ENCODE measurements around the gene RXRA. TPM values are rescaled to one million over a fixed set of nuclear protein-coding genes. Genes with fewer than 3 reads are reported as not detected.
A peak's percentile ranks its signal among the peaks of the same experiment; 100 is the strongest.

The RXRA gene
- total RNA-seq, 1 experiment from 2014 or later, result 39.1 TPM

DNA sequence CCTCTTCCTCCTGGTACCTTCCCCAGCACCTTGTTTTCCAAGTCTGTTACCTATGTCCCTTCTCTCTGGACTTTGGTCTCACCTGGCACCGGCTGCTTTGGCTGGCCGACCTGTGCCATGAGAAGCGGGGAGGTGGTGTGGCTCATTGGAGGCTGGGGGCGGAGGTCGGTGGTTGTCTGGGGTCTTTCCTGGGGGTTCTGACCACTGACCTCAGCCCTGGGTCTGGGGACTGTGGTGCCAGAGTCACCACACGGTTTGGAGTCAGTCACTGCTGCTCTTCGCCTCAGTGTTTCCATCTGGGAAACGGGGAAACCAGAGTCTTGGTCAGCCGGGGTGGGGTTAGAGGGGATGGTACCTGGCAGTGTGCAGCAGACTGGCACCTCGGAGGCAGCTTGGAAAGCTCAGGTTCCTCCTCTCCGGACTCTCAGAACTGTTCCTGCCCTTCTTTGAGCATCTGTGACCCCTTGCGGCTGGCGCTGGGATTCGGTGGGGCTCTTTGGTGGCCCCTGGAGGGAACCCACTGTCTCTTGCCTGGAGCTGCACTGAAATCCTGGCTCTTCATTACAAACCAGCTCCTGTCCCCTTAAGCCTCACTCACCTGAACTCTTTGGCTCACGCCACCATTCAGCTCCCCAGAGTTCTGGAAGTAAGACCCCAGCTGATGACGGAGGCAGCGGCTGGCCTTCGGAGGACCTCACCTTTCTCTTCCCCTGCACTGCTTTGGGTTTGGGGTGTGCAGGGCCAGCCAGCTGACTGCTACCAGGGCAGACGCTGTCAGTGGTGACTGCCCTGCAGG is 4.1 kb upstream of the RXRA start:
- Histone ChIP-seq H3K27me3 (peaks cover 17% of the 10 kb centered on the region), H3K27ac (no peak overlapping the region), H3K4me3 (no peak overlapping the region), H3K36me3 (no peaks in the 10 kb centered on the region), H3K4me1 (peaks cover 37% of the 10 kb centered on the region), H3K9me3 (replicated peaks) (no peaks in the 10 kb centered on the region)
- DNase-seq, result no peak

DNA sequence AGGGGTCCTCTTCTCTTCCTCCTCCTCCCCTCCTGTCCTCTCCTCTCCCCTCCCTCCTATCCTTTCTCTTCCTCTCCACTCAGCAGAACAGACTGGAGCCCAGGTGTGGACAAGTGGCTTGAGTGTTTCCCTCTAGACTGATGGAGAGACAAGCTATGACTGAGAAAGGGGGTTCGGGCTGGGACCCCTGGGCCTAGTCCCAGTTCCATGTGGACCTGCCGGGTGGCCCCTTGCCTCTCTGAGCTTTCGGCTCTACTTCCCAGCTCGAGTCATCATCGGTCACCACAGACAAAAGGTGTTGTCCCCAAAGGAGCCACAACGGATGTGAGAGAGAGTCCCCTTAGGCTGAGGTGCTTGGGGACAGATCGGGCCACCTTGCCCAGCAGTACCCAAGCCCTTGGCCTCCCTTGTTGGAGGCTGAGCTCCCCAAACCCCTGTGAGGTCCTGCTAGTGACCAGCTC is 3.4 kb upstream of the RXRA start:
- no peak for DNase-seq
- Histone ChIP-seq H3K27me3 (peaks cover 17% of the 10 kb centered on the region), H3K9me3 (replicated peaks) (no peaks in the 10 kb centered on the region), H3K4me3 (no peak overlapping the region), H3K4me1 (peaks cover 39% of the 10 kb centered on the region), H3K27ac (no peak overlapping the region), H3K36me3 (no peaks in the 10 kb centered on the region)

DNA sequence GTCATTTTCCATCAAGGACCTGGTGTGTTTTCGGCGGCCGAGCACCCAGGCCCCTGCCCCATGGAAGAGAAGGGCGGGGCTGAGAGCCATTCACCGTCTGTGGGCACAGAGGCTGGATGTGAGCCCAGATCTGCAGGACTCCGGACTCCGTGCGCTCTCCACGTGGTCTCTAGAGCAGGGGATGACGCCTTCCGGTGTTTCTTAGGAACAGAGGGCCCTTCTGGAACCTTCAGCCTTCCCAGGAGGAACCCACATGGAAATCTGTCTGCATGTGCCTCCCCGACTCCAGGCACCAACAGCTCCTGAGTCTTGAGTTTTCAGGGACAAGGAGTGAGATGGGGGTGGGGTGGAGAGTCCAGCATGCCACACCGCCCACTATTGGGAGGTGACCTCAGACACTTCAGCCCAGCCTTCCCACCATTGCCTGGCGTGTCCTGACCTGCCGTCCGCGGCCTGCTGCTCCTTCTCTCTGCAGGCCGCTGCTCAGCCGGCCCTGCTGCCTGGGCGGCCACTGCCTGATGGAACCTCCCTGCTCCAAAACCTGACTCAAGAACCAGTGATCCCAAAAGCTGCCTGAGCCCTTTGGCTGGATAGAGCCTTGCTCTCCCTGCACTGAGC is 2.4 kb upstream of the RXRA start:
- DNase-seq, result peak; percentile 52 to 67
- H3K36me3 ChIP-seq, result no peaks in the 10 kb centered on the region
- H3K9me3 ChIP-seq (replicated peaks), result no peaks in the 10 kb centered on the region
- H3K4me3 ChIP-seq, result no peak overlapping the region
- H3K27me3 ChIP-seq, result peaks cover 17% of the 10 kb centered on the region
- H3K27ac ChIP-seq, result no peak overlapping the region
- peaks cover 34% of the 10 kb centered on the region for H3K4me1 ChIP-seq

DNA sequence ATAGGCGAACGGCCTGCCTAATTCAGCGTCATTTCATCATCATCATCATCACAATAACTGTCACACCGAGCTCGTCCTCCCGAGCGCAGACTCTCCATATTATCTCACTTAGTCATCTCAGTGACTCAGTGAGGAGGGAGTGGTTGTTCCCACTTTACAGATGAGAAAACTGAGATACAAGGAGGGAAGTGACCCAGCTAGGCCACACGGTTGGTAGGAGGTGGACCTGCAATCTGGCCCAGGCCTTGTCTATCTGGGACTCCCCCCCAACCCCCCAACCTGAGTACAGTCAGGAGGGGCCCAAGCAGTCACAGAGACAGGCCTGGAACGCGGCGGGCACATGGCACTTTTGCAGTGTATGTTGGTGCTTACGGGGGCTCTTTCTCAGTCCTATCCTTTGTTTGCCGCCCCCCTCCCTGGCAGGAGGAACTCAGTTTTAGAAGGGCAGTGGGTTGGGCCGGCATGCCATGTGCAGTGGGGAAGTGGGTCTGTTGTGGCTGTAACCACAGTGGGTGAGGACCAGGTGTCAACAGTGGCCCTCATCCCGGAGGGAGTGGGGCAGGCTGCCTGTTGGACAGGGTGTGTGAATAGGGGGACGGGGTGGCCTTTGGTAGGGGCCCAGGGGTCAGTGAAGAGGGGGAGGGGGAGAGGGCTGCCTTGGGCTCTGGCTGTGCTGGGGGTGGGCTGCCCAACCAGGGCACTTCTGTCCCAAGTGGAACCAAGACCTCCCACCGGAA is 1.7 kb upstream of the RXRA start:
- H3K27ac ChIP-seq, result no peak overlapping the region
- H3K4me3 ChIP-seq, result no peak overlapping the region
- H3K27me3 ChIP-seq, result peaks cover 17% of the 10 kb centered on the region
- H3K4me1 ChIP-seq, result peaks cover 36% of the 10 kb centered on the region
- H3K9me3 ChIP-seq (replicated peaks), result no peaks in the 10 kb centered on the region
- no peaks in the 10 kb centered on the region for H3K36me3 ChIP-seq
- no peak for DNase-seq

DNA sequence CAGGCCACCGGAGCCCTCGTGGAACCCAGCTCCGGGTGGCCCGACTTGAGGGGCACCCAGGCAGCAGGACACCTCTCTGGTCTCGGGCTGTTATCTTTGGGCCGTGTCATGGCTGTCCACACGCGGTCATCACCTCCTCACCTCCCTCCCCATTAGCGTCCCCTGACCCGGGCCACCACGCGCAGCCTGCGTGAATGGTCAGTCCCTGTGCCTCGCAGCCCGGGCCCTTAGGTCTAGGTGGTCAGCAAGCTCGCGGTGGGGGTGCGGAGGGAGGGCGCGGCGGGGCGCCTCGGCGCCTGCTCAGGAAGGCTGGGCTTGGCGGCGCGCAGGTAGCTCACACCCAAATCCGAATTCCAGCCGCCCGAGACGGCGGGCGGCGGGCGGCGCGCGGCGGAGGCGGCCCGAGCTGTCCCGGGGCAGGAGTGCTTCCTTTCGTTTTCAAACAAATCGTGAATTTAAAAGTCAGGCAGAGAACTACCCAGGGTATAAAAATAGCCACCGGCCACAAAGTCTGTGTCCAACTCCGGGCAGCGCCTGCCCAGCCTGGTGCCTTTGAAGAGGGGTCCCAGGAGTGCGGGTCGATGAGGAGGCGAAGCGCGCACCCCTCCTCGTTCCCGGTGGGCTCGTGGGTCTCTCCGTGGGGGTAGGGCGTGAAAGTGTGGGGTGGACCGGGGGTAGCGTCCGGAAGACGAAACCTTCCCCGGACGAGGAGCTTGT is 1.0 kb upstream of the RXRA start:
- peaks cover 37% of the 10 kb centered on the region for H3K4me1 ChIP-seq
- DNase-seq, result peak in 1 of 2 experiments; percentile 41
- H3K27me3 ChIP-seq, result peaks cover 17% of the 10 kb centered on the region
- H3K4me3 ChIP-seq, result peak overlapping the region; percentile 69
- peak overlapping the region; percentile 8; the same call in 1 of the 2 replicates for H3K27ac ChIP-seq
- H3K36me3 ChIP-seq, result no peaks in the 10 kb centered on the region
- H3K9me3 ChIP-seq (replicated peaks), result no peaks in the 10 kb centered on the region

DNA sequence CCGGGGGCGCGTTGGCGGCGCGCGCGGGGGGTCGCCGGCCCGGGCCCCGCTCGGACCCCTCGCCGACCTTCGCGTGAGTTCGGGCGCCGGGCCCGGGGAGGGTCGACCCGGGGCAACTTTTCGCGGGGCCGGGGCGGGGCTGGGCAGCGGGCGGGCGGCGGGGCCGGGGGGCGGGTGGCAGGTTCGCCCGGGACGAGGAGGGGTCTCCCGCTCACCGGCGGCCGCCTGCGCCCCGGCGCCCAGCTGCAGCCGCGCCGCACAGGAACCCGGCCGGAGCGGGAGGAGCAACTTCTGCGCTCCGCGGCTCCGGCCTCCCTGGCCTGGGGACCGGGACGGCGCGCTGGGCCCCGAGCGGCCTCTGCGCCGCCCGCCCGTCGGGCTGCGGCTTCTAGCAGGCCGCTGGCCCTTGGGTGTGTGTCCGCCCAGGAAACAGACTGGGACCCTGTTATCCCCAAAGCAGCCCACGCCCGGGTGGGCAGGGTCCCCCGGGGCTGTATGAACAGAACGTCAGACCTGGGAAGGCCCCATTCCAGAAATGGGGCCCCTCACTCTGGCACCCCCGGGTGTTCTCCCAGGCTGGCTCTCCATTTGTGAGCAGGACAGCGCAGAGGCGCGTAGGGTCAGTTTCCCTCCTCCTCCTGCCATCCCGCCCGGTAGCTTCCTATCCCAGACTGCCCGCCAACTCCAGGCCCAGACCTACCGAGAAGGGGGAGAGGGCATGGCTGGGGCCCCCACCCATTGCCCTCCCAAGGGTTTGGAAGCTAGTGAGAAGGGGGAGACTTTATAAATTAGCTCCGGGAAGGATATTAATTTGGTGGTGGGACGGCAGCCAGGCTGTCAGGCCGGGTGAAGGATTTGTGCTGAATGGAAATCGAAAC is 708 bp downstream of the RXRA start:
- Histone ChIP-seq H3K4me1 (peaks cover 36% of the 10 kb centered on the region), H3K36me3 (no peaks in the 10 kb centered on the region), H3K27me3 (peaks cover 9% of the 10 kb centered on the region), H3K4me3 (peak overlapping the region; percentile 75), H3K9me3 (replicated peaks) (no peaks in the 10 kb centered on the region), H3K27ac (peak overlapping the region; percentile 4; the same call in 1 of the 2 replicates)
- DNase-seq, result peak in 1 of 2 experiments; percentile 59

DNA sequence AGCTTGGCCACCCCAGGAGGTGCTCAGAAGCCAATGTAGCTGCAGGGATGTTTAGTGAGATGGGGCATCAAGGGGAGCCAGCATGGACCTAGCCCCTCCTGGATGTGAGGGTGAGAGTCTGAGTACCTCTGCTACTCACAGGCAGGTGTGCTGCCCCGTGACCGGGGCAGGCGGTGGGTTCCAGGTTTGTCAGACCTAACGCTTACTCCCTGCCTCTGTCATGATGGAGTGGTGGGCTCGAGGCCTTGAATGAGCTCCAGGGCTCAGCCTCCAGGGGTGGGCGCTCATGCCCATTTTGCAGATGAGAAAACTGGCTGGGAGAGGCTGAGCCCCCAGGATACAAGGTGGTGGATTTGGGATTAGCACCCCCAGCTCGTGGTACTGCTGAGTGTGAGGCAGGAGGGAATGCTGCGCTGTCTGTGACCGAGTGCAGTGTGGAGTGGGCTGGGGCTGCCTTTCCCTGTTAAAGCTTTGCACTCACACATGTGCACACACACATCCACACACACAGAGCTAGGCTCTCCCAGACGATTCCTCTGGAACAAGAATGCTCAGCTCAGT is 1.5 kb downstream of the RXRA start:
- no peak overlapping the region for H3K27ac ChIP-seq
- H3K9me3 ChIP-seq (replicated peaks), result no peaks in the 10 kb centered on the region
- no peaks in the 10 kb centered on the region for H3K36me3 ChIP-seq
- peaks cover 38% of the 10 kb centered on the region for H3K4me1 ChIP-seq
- peak overlapping the region; percentile 75 for H3K4me3 ChIP-seq
- peaks cover 4% of the 10 kb centered on the region for H3K27me3 ChIP-seq
- no peak for DNase-seq

DNA sequence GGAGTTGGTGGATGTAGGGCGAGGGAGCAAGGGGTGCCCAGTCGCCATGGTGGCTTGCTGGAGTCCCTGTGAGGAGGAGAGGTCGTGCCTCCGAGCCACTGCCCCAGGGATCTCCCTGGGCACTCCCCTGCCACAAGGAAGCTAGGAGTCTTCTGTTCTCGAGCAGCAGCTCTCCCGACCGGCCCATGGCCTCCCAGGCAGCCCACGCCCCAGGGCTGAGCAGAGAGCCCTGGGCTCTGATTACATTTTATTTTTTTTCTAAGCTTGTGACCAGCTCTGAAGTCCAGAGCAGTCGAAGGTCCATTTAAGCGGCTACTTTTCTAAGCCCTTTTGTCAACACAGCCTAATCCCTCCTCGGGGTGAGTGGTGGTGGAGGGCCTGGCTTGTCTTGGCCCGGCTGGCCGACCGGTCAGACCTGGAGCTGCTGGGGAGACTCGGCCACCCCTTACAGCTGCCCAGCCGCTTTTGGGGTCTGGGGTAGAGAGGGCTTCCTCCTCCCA is 2.1 kb downstream of the RXRA start:
- Histone ChIP-seq H3K4me1 (peaks cover 44% of the 10 kb centered on the region), H3K36me3 (no peaks in the 10 kb centered on the region), H3K27ac (peak overlapping the region; percentile 93), H3K27me3 (no peaks in the 10 kb centered on the region), H3K4me3 (peak overlapping the region; percentile 75), H3K9me3 (replicated peaks) (no peaks in the 10 kb centered on the region)
- DNase-seq, result peak; percentile 53 to 72

DNA sequence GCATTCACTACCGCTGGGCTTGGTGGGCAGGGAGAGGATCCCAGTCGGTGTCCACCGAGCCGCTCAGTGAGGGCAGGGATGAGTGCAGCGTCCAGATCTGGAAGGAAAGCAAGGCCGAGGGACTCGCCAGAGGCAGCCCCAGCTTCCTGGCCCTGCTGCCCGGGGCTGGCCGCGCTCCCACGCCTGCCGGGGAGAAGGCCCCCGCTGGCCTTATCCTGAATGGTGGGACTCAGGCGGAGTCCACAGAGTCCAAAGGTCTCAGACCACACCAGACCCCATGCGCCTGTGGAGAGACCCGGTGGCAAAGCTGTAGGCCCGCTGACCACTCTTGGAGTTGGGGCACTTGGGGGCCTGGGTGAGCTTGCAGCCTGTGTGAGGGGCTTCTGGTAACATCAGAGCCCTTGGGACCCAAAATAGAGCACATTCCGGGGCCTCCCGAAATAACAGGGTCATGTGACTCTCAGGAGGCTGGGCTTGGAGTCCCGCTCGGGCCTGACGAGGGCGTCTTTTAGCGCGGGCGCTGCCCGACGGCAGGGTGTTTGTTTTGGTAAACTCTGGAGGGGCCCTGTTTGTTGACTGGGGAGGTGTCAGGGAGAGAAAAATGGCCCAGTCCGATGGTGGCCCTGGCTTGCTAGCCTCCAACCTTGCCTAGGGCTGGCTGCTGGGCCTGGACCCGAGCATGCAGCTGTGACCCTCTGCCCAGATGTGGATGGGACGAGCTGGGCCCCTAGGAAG is 2.8 kb downstream of the RXRA start:
- H3K4me1 ChIP-seq, result peaks cover 44% of the 10 kb centered on the region
- peak; percentile 87 to 89 for DNase-seq
- H3K9me3 ChIP-seq (replicated peaks), result no peaks in the 10 kb centered on the region
- no peaks in the 10 kb centered on the region for H3K36me3 ChIP-seq
- H3K27me3 ChIP-seq, result no peaks in the 10 kb centered on the region
- peak overlapping the region; percentile 75 for H3K4me3 ChIP-seq
- peak overlapping the region; percentile 93 for H3K27ac ChIP-seq

DNA sequence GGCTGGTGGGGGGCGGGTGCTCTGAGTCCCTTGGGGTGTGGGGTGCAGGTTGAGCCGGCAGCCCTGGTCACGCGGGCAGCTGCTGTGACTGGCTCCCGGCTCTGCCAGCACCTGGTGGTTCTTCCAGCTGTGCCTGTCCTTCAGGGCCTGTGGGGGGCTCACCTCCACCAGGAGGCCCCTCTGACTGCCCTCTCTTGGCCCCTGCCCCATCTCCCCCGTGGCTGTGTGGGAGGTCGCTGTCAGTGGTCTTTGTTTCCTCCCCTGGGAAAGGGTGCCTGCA is 3.3 kb downstream of the RXRA start:
- Histone ChIP-seq H3K4me3 (peak overlapping the region; percentile 75), H3K36me3 (no peaks in the 10 kb centered on the region), H3K27ac (peak overlapping the region; percentile 93), H3K27me3 (no peaks in the 10 kb centered on the region), H3K4me1 (peaks cover 40% of the 10 kb centered on the region), H3K9me3 (replicated peaks) (no peaks in the 10 kb centered on the region)
- DNase-seq, result peak; percentile 97

DNA sequence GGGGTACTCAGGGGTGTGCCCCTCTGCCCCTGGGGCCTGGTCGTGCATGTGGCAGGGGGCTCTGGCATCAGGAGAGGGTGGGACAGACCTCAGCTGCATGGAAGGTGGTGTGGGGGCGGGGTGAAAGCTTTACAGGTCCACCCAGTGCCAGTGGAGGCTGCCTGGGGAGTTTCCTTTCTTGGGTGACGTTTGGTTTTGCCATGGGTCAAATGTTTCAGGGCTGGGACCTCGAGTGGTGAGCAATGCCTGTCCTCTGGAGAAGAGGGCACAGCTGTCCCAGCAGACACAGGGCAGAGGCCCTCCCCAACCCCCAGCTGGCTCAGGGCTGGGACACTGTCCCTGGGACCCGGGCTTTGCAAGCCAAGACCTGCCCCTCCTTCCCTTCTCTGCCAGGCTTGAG is 3.6 kb downstream of the RXRA start:
- DNase-seq, result peak; percentile 91 to 92
- H3K9me3 ChIP-seq (replicated peaks), result no peaks in the 10 kb centered on the region
- H3K4me1 ChIP-seq, result peaks cover 40% of the 10 kb centered on the region
- H3K27me3 ChIP-seq, result no peaks in the 10 kb centered on the region
- H3K27ac ChIP-seq, result peak overlapping the region; percentile 93
- no peaks in the 10 kb centered on the region for H3K36me3 ChIP-seq
- peak overlapping the region; percentile 75; the same call in 1 of the 2 replicates for H3K4me3 ChIP-seq

DNA sequence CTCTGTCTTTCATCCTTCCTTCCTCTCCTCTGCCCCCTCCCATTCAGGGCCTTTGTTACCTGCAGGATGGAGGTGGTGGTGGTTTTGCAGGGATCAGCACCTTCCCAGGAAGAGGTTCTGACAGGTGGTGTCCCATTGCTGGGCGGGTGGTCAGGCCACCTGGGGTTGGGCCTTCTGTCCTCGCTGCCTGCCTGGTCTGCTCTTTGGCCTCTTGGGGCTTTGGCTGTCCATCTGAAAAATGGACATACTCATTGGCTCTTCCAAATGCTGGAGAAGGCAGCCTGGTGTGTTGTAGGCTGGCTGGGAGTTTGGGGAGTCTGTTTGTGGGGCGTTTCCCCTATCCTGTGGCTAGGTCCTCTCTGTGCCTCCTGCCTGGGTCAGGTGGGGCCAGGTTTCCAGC is 4.3 kb downstream of the RXRA start:
- Histone ChIP-seq H3K4me1 (peaks cover 40% of the 10 kb centered on the region), H3K27ac (peak overlapping the region; percentile 93; the same call in 1 of the 2 replicates), H3K9me3 (replicated peaks) (no peaks in the 10 kb centered on the region), H3K27me3 (no peaks in the 10 kb centered on the region), H3K36me3 (no peaks in the 10 kb centered on the region), H3K4me3 (no peak overlapping the region)
- no peak for DNase-seq
